OCI-M2 (cell line): ENCODE results near the gene MYO3B.
"Not testable (repeated sequence)": the region's sequence is repeated elsewhere in the genome, so short reads cannot be mapped to it uniquely, and the experiment has no call there.

Experiments
- DNase-seq: peaks from one replicate; lab custom pipeline; 2025; ENCODE audit not compliant: unreplicated experiment; lab: John Stamatoyannopoulos, UW

MYO3B gene

GRCh38 chr2:170336408-170336807 lies 158.5 kb downstream of the MYO3B start:
- no peak for DNase-seq

- no peak for DNase-seq
These were observed 159.0 kb downstream of the MYO3B start for GRCh38 chr2:170336916-170337315.

DNA sequence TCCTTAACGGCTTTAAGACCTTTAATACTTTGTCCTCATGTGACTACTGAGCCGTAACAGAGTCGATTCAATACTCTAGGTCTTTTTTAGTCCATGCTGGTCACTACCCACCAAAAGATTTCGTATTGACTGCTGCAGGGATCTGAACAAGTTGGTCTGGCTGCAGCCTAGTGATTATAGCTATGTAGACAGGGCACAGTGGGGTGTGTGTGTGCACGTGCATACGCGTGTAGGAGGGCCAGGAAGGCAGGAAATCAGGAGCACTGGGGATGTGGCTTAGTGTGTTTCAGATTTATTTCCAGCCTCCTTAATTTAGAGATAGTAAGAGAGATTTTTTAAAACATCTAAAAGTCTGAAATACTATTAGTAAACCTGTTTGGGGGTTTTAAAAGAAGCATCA lies 161.4 kb downstream of the MYO3B start:
- DNase-seq: no peak

DNA sequence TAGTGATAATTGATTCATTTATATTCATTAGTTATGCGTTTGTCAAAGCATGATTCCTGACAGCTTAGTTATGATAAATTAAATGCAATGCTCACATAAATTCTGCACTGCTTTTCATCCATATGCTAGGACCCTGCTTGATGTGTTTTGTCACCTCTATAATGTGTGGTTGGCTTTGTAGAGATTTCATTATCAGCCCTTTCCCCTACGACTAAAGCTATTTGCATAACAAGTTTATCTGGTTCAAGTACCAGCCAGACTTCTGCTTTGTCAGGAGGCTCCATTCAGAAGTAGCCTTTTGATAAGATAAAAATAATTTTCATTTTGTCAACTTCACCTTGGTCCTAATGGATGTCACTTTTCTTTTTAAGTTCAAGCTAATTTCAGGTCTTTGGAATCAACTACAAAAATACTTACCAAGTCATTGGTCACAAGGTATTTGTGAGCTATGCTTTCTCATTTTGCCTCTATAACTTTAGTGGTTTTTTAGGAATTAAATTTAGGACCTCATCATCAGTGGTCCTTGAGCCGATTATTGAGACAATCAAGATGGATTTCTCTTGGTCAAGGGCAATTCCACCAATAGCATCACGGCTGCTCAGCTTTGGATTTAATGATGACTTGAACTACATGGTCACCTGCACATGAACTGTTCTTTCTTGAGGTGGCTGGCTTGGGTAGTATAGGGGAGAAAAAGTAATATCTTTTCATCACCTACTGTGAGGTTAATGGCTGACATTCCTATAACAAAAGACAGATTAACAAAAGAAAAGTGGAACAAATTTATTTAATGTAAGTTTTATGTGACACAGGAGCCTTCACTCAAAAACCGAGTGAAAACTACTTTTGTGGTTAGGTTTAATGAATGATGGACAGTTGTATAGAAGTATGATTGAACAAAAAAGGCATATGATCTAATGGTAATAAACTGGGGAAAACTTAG lies 162.1 kb downstream of the MYO3B start:
- DNase-seq: no peak

DNA sequence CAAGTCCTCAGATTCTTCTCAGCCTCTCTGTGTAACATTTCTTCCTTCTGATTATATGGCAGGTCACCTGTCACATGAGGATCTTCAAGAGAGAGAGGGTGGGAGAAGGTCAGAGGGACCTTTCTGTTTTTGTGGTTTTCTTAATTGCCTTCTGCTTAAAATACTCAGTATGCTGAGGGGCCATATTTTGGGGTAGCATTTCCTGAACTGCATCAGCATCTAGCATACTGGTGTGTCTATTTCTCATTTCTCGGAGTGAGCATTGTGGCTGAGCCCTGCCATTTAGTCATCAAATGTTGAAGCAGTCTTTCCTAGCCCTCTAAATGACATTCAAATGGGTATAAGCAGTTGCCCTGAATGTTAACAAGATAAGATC lies 162.7 kb downstream of the MYO3B start:
- DNase-seq: no peak

DNA sequence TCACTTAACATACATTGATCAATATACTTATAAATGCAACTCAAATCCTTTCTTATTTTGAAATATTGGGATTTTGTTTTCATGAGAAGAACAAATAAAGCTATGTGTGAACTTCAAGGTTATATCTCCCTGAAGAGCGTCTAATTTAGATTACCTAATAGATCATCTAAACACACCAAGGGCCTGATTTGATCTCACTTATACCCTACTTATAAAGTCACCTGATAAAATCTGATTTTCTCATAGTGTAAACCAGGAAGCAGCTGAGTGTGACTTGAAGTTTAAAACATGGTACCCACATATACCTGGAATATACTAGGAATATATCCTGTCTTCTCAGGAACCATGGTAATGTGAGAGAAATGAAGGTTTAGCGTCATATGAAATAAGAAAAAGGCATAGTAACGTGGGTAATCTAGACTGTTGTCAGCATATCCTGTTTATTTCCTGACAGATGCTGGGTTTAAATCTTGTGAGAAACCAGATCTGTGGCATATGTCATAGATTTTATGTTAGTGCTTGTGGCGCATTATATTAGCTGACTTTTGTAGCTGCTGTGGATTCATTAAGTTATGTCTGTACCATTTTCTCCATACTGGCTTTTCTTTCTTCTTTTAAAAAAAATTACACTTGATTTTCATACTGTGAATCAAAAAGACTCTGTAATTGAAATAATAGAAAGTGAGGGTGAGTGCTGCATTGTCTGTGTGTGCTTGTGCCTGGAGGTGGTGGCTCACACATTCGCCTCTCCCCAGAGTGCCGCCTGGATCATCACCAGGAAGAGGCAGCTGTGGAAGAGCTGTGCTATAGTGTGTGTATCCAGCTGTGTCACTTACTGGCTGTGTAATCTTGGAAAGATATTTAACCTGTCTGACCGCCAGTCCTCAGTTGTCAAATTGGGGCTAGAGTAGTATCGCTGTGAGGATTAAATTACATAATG lies 164.0 kb downstream of the MYO3B start:
- no peak for DNase-seq

- no peak for DNase-seq
These were observed 166.9 kb downstream of the MYO3B start for GRCh38 chr2:170344663-170345346.

- DNase-seq: no peak
These were observed 167.7 kb downstream of the MYO3B start for GRCh38 chr2:170345607-170346006.

GRCh38 chr2:170349269-170349668 lies 171.3 kb downstream of the MYO3B start:
- not testable (repeated sequence) for DNase-seq

GRCh38 chr2:170350929-170351826 lies 173.2 kb downstream of the MYO3B start:
- DNase-seq: no peak

GRCh38 chr2:170353723-170354122 lies 175.8 kb downstream of the MYO3B start:
- no peak for DNase-seq

GRCh38 chr2:170354388-170354787 lies 176.4 kb downstream of the MYO3B start:
- no peak for DNase-seq

DNA sequence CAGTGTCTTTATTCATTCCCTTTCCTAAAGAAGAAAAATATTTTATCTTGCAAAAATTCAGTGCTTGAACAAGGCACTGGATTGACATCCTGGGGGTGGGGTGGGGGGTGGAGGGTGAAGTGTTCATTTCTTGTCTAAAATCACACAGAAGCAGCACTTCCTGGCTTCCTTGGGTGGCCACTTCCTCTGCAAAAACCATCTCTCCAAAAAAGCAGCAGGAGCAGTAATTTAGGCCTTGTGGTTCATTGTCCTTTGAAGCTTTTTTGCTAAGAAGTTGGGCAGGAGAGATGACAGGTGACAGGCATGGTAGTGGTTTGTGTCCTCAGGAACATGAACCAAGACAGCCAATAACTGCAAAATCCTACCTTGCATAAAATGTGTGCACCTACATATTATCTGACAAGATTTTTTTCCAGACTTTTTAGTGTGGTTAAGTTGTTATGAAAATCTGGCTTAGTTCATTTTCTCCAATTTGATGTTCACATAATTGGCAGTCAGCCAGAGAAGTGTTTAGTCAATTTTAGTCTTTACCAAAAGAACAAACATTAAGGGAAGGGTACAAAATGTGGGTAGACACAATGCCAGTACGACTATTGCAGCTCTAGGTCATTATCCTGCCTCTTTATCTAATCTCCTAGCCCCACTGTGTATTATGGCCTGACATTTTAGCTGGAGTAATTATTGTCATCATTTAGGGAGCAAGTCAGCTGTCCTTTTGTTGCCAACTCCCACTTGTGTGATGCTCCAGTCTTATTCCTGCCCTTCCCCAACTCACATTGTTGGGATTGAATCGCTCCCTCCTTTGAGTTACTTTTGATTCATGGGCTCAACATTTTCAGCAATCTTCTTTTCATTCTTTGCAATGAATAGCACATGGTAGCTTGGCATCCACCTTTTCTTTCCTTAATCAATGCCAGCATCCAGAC lies 177.2 kb downstream of the MYO3B start:
- no peak for DNase-seq

- no peak for DNase-seq
These were observed 181.5 kb downstream of the MYO3B start for GRCh38 chr2:170359466-170359865.

DNA sequence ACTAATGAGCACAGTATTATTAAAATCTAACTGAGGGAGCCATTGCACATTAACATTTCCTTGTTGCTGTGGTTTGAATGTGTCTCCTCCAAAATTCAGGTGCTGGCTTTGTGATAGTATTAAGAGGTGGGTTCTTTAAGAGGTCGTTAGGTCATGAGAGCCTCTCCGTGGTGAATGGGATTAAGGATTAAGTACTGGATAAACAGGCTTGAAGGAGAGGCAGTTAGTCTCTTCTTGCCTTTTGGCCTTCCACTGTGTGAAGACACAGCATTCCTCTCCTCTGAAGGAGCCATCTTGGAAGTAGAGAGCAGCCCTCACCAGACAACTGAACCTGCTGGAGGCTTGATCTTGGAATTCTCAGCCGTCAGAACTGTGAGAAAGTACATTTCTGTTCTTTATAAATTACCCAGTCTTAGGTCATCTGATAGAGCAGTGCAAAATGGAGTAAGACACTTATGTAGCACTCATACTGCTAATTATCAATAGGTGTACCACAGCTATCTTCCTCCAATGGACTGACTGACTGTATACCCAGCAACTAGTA lies 182.7 kb downstream of the MYO3B start:
- no peak for DNase-seq

GRCh38 chr2:170361090-170361936 lies 183.4 kb downstream of the MYO3B start:
- DNase-seq: peak; percentile 8

GRCh38 chr2:170362313-170362870 lies 184.4 kb downstream of the MYO3B start:
- no peak for DNase-seq
